A549 (cell line): ENCODE measurements around the gene MYO6. TPM values are rescaled to one million over a fixed set of nuclear protein-coding genes. Genes with fewer than 3 reads are reported as not detected.

Experiments
- ATAC-seq, 2 experiments: fragments of 200-7000 bp in 1 of 2; fragments of >200 bp in 1 of 2; cut with Nextera tagmentation in 1 of 2; cut with Tn5 transposase in 1 of 2; 3 replicates each; pipeline versions ENCODE4 v1.8.0 to v1.9.1; 2018 to 2020; ENCODE audit warnings: mild to moderate bottlenecking in 1 of 2, moderate library complexity in 1 of 2
- CTCF ChIA-PET: fragments of 300-600 bp; sonication (Branson Sonifier 250); formaldehyde crosslinking; extraction: SDS; loops from one replicate; lab custom pipeline; 2021; ENCODE audit warnings: antibody characterized with exemption, inconsistent platforms; lab: Yijun Ruan, JAX
- POLR2A ChIA-PET: fragments of 350-600 bp; formaldehyde crosslinking; extraction: SDS; loops from one replicate; lab custom pipeline; 2021; ENCODE audit warnings: antibody characterized with exemption, inconsistent platforms; lab: Yijun Ruan, JAX
- DNase-seq, 2 experiments: peaks; one replicate each; pipeline versions ENCODE4 v3.0.0 to v3.0.0-alpha.2; 2011 to 2016; ENCODE audit warnings: low read depth in 1 of 2, low spot score in 1 of 2
- FAIRE-seq: peaks from 2 replicates; lab custom pipeline; 2011; peaks lifted over from hg19 to GRCh38; lab: Jason Lieb, UNC
- H3K27ac ChIP-seq, 2 experiments: fragments of >200 bp; sonication (Bioruptor Twin); formaldehyde crosslinking; 3 replicates each; pipeline ENCODE4 v1.5.1; 2016 to 2017
- H3K4me1 ChIP-seq: fragments of >200 bp; sonication (Bioruptor Twin); formaldehyde crosslinking; 3 replicates; pipeline ENCODE4 v1.6.1; 2016
- H3K4me2 ChIP-seq: fragments of >200 bp; sonication (Bioruptor Twin); formaldehyde crosslinking; 3 replicates; pipeline ENCODE4 v1.6.1; 2016
- H3K4me3 ChIP-seq: fragments of >200 bp; sonication (Bioruptor Twin); formaldehyde crosslinking; 3 replicates; pipeline ENCODE4 v1.5.1; 2016
- H3K9me3 ChIP-seq: fragments of >200 bp; sonication (Bioruptor Twin); formaldehyde crosslinking; 3 replicates; pipeline ENCODE4 v1.6.1; 2016
- EHMT2 ChIP-seq: fragments of 200-600 bp; sonication (generic); IDR thresholded peaks from 2 replicates; pipeline ENCODE4 v1.6.1; 2016; ENCODE audit warnings: antibody characterized with exemption, low read depth, mild to moderate bottlenecking, moderate library complexity
- EP300 ChIP-seq, 2 experiments: fragments of >200 bp; sonication (Bioruptor Twin); formaldehyde crosslinking; IDR thresholded peaks; 2 replicates in 1 of 2; 3 replicates in 1 of 2; pipeline ENCODE4 v1.6.1; 2016 to 2017
- HMGXB4 ChIP-seq: fragments of 250-450 bp; sonication (Bioruptor Pico); IDR thresholded peaks from 2 replicates; pipeline ENCODE4 v1.5.0; 2021; ENCODE audit warnings: mild to moderate bottlenecking, moderate library complexity, borderline replicate concordance
- HOXA7 ChIP-seq: fragments of 250-450 bp; sonication (Bioruptor Pico); IDR thresholded peaks from 2 replicates; pipeline ENCODE4 v1.5.0; 2020; ENCODE audit warnings: mild to moderate bottlenecking, moderate library complexity
- JUN ChIP-seq, 2 experiments: fragments of >200 bp; sonication (Bioruptor Twin); formaldehyde crosslinking; IDR thresholded peaks; 2 replicates in 1 of 2; 3 replicates in 1 of 2; pipeline ENCODE4 v1.6.1; 2016 to 2017
- JUNB ChIP-seq: fragments of >200 bp; sonication (Bioruptor Twin); formaldehyde crosslinking; IDR thresholded peaks from 2 replicates; pipeline ENCODE4 v1.6.1; 2016
- KDM5A ChIP-seq: fragments of 200-600 bp; sonication (generic); IDR thresholded peaks from 2 replicates; pipeline ENCODE4 v1.6.1; 2016; ENCODE audit warnings: antibody characterized with exemption, mild to moderate bottlenecking
- MAZ ChIP-seq: fragments of 150-350 bp; IDR thresholded peaks from 2 replicates; pipeline ENCODE4 v1.6.1; 2014; ENCODE audit warnings: antibody characterized with exemption, low read depth, low read length, borderline replicate concordance
- MYC ChIP-seq: IDR thresholded peaks from 2 replicates; pipeline ENCODE4 v1.6.1; 2012; ENCODE audit warnings: mild to moderate bottlenecking, inconsistent platforms, low read length, improper control_type of control experiment, borderline replicate concordance
- RAD21 ChIP-seq, 2 experiments: fragments of >200 bp in 1 of 2; sonication (Bioruptor Twin) in 1 of 2; formaldehyde crosslinking in 1 of 2; IDR thresholded peaks in 1 of 2; conservative IDR thresholded peaks in 1 of 2; 2 replicates in 1 of 2; 3 replicates in 1 of 2; pipeline ENCODE4 v1.6.1; 2012 to 2018; ENCODE audit warnings: inconsistent platforms in 1 of 2
- RARB ChIP-seq: fragments of 250-450 bp; sonication (Bioruptor Pico); IDR thresholded peaks from 2 replicates; pipeline ENCODE4 v1.8.0; 2021; ENCODE audit warnings: mild to moderate bottlenecking, moderate library complexity
- SMC3 ChIP-seq: fragments of >200 bp; sonication (Bioruptor Twin); formaldehyde crosslinking; IDR thresholded peaks from 3 replicates; pipeline ENCODE4 v1.6.1; 2018; ENCODE audit warnings: inconsistent platforms
- SREBF2 ChIP-seq: fragments of 450-650 bp; IDR thresholded peaks from 2 replicates; pipeline ENCODE4 v1.6.1; 2014; ENCODE audit warnings: mild to moderate bottlenecking, moderate library complexity
- USF2 ChIP-seq: fragments of 450-650 bp; IDR thresholded peaks from 2 replicates; pipeline ENCODE4 v1.6.1; 2014; ENCODE audit warnings: antibody characterized with exemption
- ZFP36 ChIP-seq: fragments of 450-650 bp; IDR thresholded peaks from 2 replicates; pipeline ENCODE4 v1.6.1; 2014; ENCODE audit warnings: borderline replicate concordance; ENCODE audit not compliant: partially characterized antibody
- WGBS: methylation state at CpG from one replicate; pipeline ENCODE4 v1.1.6; 2017; ENCODE audit errors: missing lambda C conversion rate; 5-methylcytosine and 5-hydroxymethylcytosine counted together
- polyA plus RNA-seq, 4 experiments: library from polyadenylated mRNA; depleted of rRNA in 3 of 4; stranded (reverse); fragments of >200 nt; fragmentation: RNase III in 1 of 4; extraction: RNeasy Plus Mini Kit Qiagen cat#74134 plus additional on column Dnase treatment in 1 of 4; gene quantifications; 2 replicates in 3 of 4; 3 replicates in 1 of 4; pipeline ENCODE4 v1.2.3, GENCODE V29; 2011 to 2017
- TF ChIP-seq, protein P1 (sequence below): fragments of >200 bp; sonication (Bioruptor Twin); formaldehyde crosslinking; IDR thresholded peaks from 3 replicates; pipeline ENCODE4 v1.5.1; 2016
- TF ChIP-seq, protein P2 (sequence below): IDR thresholded peaks from 2 replicates; pipeline ENCODE4 v1.6.1; 2012; ENCODE audit warnings: low read depth, borderline replicate concordance
- TF ChIP-seq, protein P3 (sequence below): fragments of 150-350 bp; IDR thresholded peaks from 2 replicates; pipeline ENCODE4 v1.6.1; 2014; ENCODE audit warnings: low read depth, mild to moderate bottlenecking, low read length

MYO6 gene
- polyA plus RNA-seq, 2 of the 4 experiments (the other 2 are of a cell fraction): 10.8 to 17.3 TPM

GRCh38 chr6:75745404-75745803 lies 3.6 kb upstream of the MYO6 start (continued):
- TF ChIP-seq JUN (IDR thresholded peaks at IDR 0.05): no peak
- TF ChIP-seq HMGXB4: no peak
- TF ChIP-seq, all 56 proteins: peak for 0

DNA sequence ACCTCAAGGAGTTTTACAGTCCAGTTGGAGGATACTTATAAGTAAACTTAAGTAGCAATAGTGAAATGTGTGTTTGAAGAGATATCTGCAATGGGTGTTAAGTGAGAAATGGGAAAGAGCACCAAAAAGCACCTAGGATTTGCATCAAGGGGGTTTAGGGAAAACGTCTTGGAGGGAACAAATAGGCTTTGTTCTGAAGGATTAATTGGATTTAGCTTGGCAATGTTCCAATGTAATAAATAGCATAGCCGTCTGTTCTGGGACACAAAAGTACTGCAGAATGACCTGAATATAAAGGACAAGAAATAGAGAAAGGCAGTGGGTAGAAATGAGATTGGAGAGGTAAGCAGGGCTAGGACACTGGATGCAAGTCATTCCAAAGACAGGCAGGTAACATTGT lies 2.8 kb upstream of the MYO6 start:
- 20% methylated on average over 2 of the region's 2 CpGs for WGBS
- no peak for ATAC-seq
- H3K9me3 ChIP-seq: no peaks in the 10 kb centered on the region
- TF ChIP-seq, protein P1, sequence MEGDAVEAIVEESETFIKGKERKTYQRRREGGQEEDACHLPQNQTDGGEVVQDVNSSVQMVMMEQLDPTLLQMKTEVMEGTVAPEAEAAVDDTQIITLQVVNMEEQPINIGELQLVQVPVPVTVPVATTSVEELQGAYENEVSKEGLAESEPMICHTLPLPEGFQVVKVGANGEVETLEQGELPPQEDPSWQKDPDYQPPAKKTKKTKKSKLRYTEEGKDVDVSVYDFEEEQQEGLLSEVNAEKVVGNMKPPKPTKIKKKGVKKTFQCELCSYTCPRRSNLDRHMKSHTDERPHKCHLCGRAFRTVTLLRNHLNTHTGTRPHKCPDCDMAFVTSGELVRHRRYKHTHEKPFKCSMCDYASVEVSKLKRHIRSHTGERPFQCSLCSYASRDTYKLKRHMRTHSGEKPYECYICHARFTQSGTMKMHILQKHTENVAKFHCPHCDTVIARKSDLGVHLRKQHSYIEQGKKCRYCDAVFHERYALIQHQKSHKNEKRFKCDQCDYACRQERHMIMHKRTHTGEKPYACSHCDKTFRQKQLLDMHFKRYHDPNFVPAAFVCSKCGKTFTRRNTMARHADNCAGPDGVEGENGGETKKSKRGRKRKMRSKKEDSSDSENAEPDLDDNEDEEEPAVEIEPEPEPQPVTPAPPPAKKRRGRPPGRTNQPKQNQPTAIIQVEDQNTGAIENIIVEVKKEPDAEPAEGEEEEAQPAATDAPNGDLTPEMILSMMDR: no peak
- no peak for TF ChIP-seq SREBF2
- TF ChIP-seq RAD21 (conservative IDR thresholded peaks at IDR 0.05 in 1 of 2, IDR thresholded peaks at IDR 0.05 in 1 of 2): no peak
- no peak for TF ChIP-seq HOXA7 (CRISPR knock-in tag)
- TF ChIP-seq EHMT2: no peak
- TF ChIP-seq, protein P2, sequence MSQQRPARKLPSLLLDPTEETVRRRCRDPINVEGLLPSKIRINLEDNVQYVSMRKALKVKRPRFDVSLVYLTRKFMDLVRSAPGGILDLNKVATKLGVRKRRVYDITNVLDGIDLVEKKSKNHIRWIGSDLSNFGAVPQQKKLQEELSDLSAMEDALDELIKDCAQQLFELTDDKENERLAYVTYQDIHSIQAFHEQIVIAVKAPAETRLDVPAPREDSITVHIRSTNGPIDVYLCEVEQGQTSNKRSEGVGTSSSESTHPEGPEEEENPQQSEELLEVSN: no peak
- no peak for TF ChIP-seq USF2
- no peak for TF ChIP-seq JUNB
- no peak for TF ChIP-seq KDM5A
- no peak for TF ChIP-seq MAZ
- no peak for TF ChIP-seq EP300 (IDR thresholded peaks at IDR 0.05)
- TF ChIP-seq, protein P3, sequence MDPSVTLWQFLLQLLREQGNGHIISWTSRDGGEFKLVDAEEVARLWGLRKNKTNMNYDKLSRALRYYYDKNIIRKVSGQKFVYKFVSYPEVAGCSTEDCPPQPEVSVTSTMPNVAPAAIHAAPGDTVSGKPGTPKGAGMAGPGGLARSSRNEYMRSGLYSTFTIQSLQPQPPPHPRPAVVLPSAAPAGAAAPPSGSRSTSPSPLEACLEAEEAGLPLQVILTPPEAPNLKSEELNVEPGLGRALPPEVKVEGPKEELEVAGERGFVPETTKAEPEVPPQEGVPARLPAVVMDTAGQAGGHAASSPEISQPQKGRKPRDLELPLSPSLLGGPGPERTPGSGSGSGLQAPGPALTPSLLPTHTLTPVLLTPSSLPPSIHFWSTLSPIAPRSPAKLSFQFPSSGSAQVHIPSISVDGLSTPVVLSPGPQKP: no peak
- TF ChIP-seq SMC3: no peak
- H3K4me1 ChIP-seq: peaks cover 9% of the 10 kb centered on the region; the same call in 2 of the 3 replicates
- H3K27ac ChIP-seq: no peak overlapping the region
- FAIRE-seq: no peak
- POLR2A ChIA-PET: no interaction called here
- DNase-seq: no peak
- H3K4me2 ChIP-seq: no peak overlapping the region
- no peak overlapping the region for H3K4me3 ChIP-seq
- CTCF ChIA-PET: no interaction called here

GRCh38 chr6:75747152-75747992 lies 1.7 kb upstream of the MYO6 start:
- CTCF ChIA-PET: no interaction called here
- Histone ChIP-seq H3K4me2 (no peak overlapping the region), H3K27ac (no peak overlapping the region), H3K4me3 (no peak overlapping the region), H3K9me3 (no peaks in the 10 kb centered on the region), H3K4me1 (peaks cover 9% of the 10 kb centered on the region; the same call in 2 of the 3 replicates)
- no peak for ATAC-seq
- WGBS: 95% methylated on average over 8 of the region's 9 CpGs
- no peak for TF ChIP-seq RARB (CRISPR knock-in tag)
- no peak for TF ChIP-seq MYC
- TF ChIP-seq SMC3: no peak
- TF ChIP-seq ZFP36: no peak
- TF ChIP-seq, protein P1: no peak
- DNase-seq: no peak
- no peak for FAIRE-seq
- POLR2A ChIA-PET: interaction anchor here (0.6 kb wide), 1 partner anchor 21 kb away, joined by 4 read pairs; no protein-coding TSS in a partner anchor
